Measurements from ENCODE around the gene FANCE.

FANCE gene

GRCh38 chr6:35500782-35501181, 48.6 kb downstream of the FANCE start:
- H3K9me3 ChIP-seq, result no peaks in the 10 kb centered on the region
- H3K4me1 ChIP-seq, result peaks cover 4% of the 10 kb centered on the region; the same call in 1 of the 2 replicates
- TF ChIP-seq CTCF (IDR thresholded peaks at IDR 0.05; ENCODE audit: low read depth, low read length), result no peak
- H3K4me3 ChIP-seq (ENCODE audit: low read depth, low read length), result no peak overlapping the region
- H3K36me3 ChIP-seq, result no peaks in the 10 kb centered on the region
- DNase-seq, result no peak
- no peaks in the 10 kb centered on the region for H3K27me3 ChIP-seq

DNA sequence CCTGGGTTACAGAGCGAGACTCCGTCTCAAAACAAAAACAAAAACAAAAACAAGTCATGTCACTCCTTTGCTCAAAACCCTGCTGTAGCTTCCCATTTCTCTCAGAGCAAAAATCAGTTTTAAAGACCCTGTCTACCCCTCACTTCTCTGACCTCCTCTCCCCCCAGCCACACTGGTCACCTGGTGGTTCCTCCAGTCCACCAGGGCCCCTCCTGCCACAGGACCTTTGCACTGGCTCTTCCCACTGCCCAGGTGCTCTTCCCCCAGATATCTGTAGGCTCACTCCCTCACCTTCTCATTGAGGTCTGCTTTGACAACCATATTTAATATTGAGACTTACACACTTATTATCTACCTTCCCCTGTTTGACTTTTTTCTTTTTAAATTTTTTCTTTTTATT, 49.6 kb downstream of the FANCE start:
- no peak for TF ChIP-seq CTCF (IDR thresholded peaks at IDR 0.05; ENCODE audit: low read depth, low read length)
- no peaks in the 10 kb centered on the region for H3K36me3 ChIP-seq
- H3K4me3 ChIP-seq (ENCODE audit: low read depth, low read length), result no peak overlapping the region
- no peak for DNase-seq
- H3K27me3 ChIP-seq, result no peaks in the 10 kb centered on the region
- H3K9me3 ChIP-seq, result no peaks in the 10 kb centered on the region
- peaks cover 4% of the 10 kb centered on the region; the same call in 1 of the 2 replicates for H3K4me1 ChIP-seq

- Histone ChIP-seq H3K4me1 (peaks cover 4% of the 10 kb centered on the region; the same call in 1 of the 2 replicates), H3K36me3 (no peaks in the 10 kb centered on the region), H3K4me3 (ENCODE audit: low read depth, low read length) (no peak overlapping the region), H3K27me3 (no peaks in the 10 kb centered on the region), H3K9me3 (no peaks in the 10 kb centered on the region)
- DNase-seq, result no peak
- TF ChIP-seq CTCF (IDR thresholded peaks at IDR 0.05; ENCODE audit: low read depth, low read length), result no peak
These were observed 51.4 kb downstream of the FANCE start for GRCh38 chr6:35503534-35503933.

- H3K4me1 ChIP-seq, result no peaks in the 10 kb centered on the region; the same call in 1 of the 2 replicates
- H3K9me3 ChIP-seq, result no peaks in the 10 kb centered on the region
- TF ChIP-seq CTCF (IDR thresholded peaks at IDR 0.05; ENCODE audit: low read depth, low read length), result no peak
- H3K27me3 ChIP-seq, result no peaks in the 10 kb centered on the region
- no peaks in the 10 kb centered on the region for H3K36me3 ChIP-seq
- DNase-seq, result no peak
- no peak overlapping the region for H3K4me3 ChIP-seq (ENCODE audit: low read depth, low read length)
These were observed 53.9 kb downstream of the FANCE start for GRCh38 chr6:35505999-35506412.

DNA sequence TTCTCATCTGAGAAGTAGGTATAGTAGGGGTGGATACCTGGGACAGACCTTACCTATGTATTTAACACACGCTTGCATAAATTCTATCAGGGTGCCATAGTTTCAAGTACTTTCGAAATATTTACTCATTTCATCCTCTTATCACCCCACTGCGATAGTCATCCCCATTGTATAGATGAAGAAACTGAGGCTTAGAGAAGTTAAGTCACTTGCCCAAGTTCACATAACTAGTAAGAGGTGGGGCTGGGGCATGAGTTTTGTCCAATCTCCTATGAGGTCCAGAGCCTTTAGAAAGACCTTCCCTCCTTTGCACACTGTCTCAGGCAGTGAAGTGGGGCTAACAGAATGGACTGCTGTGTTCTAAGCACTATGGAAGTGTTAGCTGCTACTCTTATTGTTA, 54.4 kb downstream of the FANCE start:
- Histone ChIP-seq H3K9me3 (no peaks in the 10 kb centered on the region), H3K4me1 (no peaks in the 10 kb centered on the region), H3K4me3 (ENCODE audit: low read depth, low read length) (no peak overlapping the region), H3K36me3 (no peaks in the 10 kb centered on the region), H3K27me3 (no peaks in the 10 kb centered on the region)
- DNase-seq, result no peak
- TF ChIP-seq CTCF (IDR thresholded peaks at IDR 0.05; ENCODE audit: low read depth, low read length), result no peak

DNA sequence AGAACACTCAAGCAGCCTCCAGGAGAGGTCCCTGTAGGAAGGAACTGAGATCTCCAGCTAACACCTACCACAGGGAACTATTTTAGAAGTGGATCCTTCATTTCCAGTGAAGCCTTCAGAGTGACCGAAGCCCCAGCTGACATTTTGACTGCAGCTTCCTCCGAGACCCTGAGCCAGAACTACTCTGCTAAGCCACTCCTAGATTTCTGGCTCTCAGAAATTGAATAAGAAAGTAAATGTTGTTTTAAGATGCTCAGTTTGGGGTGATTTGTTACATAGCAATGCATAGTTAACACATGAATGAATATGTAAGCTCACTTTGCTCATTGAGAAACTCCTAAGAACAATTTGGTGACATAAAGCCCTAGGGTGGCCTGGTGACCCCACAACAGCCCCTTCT, 55.1 kb downstream of the FANCE start:
- no peaks in the 10 kb centered on the region for H3K36me3 ChIP-seq
- no peak overlapping the region for H3K4me3 ChIP-seq (ENCODE audit: low read depth, low read length)
- no peaks in the 10 kb centered on the region for H3K27me3 ChIP-seq
- DNase-seq, result no peak
- no peaks in the 10 kb centered on the region for H3K9me3 ChIP-seq
- no peak for TF ChIP-seq CTCF (IDR thresholded peaks at IDR 0.05; ENCODE audit: low read depth, low read length)
- H3K4me1 ChIP-seq, result no peaks in the 10 kb centered on the region
